Upper lobe of left lung (tissue), 6 donors: Measurements from ENCODE around the gene UAP1. TPM values are rescaled to one million over a fixed set of nuclear protein-coding genes. Genes with fewer than 3 reads are reported as not detected.

Experiments
- ATAC-seq, 2 donors: fragments of 200-7000 bp; cut with Tn5 transposase; one replicate each; pipeline ENCODE4 v1.9.1; 2022; ENCODE audit warnings: mild to moderate bottlenecking in 2 of 2, moderate library complexity in 2 of 2; ENCODE audit not compliant: low FRiP score in 2 of 2
- DNase-seq, 2 donors: peaks; one replicate each; pipeline ENCODE4 v3.0.0-alpha.2; 2019 to 2020
- H3K27ac ChIP-seq, 4 donors: fragments of 200-600 bp; sonication (generic); one replicate each; pipeline ENCODE4 v1.5.1; 2016 to 2019
- H3K27me3 ChIP-seq, 4 donors: fragments of 200-600 bp; sonication (generic); one replicate each; pipeline ENCODE4 v1.5.1; 2017 to 2019
- H3K36me3 ChIP-seq, 4 donors: fragments of 200-600 bp; sonication (generic); one replicate each; pipeline ENCODE4 v1.5.1; 2016 to 2019
- H3K4me1 ChIP-seq, 4 donors: fragments of 200-600 bp; sonication (generic); one replicate each; pipeline ENCODE4 v1.5.1; 2018 to 2019
- H3K4me3 ChIP-seq, 4 donors: fragments of 200-600 bp; sonication (generic); one replicate each; pipeline ENCODE4 v1.5.1; 2017 to 2019; ENCODE audit warnings: mild to moderate bottlenecking in 2 of 4, moderate library complexity in 1 of 4
- H3K9me3 ChIP-seq, 4 donors: fragments of 200-600 bp; sonication (generic); one replicate each; pipeline ENCODE4 v1.5.1; 2018 to 2019
- EP300 ChIP-seq, 4 donors: sonication (generic); formaldehyde crosslinking; IDR thresholded peaks; one replicate each; pipeline ENCODE4 v1.5.1; 2017; ENCODE audit warnings: antibody characterized with exemption in 4 of 4, control low read depth in 2 of 4
- POLR2A ChIP-seq, 4 donors: fragments of 450-650 bp; IDR thresholded peaks; one replicate each; pipeline ENCODE4 v1.5.1; 2016 to 2017; ENCODE audit warnings: antibody characterized with exemption in 4 of 4, mild to moderate bottlenecking in 2 of 4
- POLR2AphosphoS5 ChIP-seq, 2 donors: sonication (generic); formaldehyde crosslinking; IDR thresholded peaks; one replicate each; pipeline ENCODE4 v1.5.1; 2017; ENCODE audit warnings: antibody characterized with exemption in 2 of 2
- WGBS, 2 donors: methylation state at CpG; one replicate each; pipeline ENCODE4 v1.1.5; 2017 to 2018; 5-methylcytosine and 5-hydroxymethylcytosine counted together
- total RNA-seq, 6 donors: library from RNA; depleted of rRNA in 4 of 6; stranded (reverse); fragments of >200 nt in 4 of 6; gene quantifications; one replicate each; pipeline versions ENCODE4 v1.1.0 to v1.2.1, GENCODE V29; 2016 to 2021
- TF ChIP-seq, protein P1 (sequence below), 6 experiments: fragments of 450-650 bp in 4 of 6; fragments of 200-600 bp in 2 of 6; sonication (generic) in 2 of 6; IDR thresholded peaks; one replicate each; pipeline ENCODE4 v1.5.1; 2016 to 2019; ENCODE audit warnings: antibody characterized with exemption in 6 of 6
- donor health status: DM: no; HTN: no; CAD: no; lungs with moderate emphysema.
- donor health status: DM: no; HTN: yes; CAD: no; lungs with severe emphysema.

The UAP1 gene
- total RNA-seq, 6 donors from 2014 or later = 12.6 to 69.0 (median 35.2) TPM

- H3K36me3 ChIP-seq = no peaks in the 10 kb centered on the region
- ATAC-seq (no peak), DNase-seq (no peak)
- H3K27ac ChIP-seq = no peak overlapping the region
- H3K4me3 ChIP-seq = no peak overlapping the region
- H3K9me3 ChIP-seq = no peaks in the 10 kb centered on the region
- peaks cover 0 to 3% (median 0%) of the 10 kb centered on the region in 4 donors for H3K4me1 ChIP-seq
- no peaks in the 10 kb centered on the region for H3K27me3 ChIP-seq
- TF ChIP-seq, protein P1, sequence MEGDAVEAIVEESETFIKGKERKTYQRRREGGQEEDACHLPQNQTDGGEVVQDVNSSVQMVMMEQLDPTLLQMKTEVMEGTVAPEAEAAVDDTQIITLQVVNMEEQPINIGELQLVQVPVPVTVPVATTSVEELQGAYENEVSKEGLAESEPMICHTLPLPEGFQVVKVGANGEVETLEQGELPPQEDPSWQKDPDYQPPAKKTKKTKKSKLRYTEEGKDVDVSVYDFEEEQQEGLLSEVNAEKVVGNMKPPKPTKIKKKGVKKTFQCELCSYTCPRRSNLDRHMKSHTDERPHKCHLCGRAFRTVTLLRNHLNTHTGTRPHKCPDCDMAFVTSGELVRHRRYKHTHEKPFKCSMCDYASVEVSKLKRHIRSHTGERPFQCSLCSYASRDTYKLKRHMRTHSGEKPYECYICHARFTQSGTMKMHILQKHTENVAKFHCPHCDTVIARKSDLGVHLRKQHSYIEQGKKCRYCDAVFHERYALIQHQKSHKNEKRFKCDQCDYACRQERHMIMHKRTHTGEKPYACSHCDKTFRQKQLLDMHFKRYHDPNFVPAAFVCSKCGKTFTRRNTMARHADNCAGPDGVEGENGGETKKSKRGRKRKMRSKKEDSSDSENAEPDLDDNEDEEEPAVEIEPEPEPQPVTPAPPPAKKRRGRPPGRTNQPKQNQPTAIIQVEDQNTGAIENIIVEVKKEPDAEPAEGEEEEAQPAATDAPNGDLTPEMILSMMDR (IDR thresholded peaks at IDR 0.05) = no peak
- no peak for TF ChIP-seq POLR2A (IDR thresholded peaks at IDR 0.05)
- no peak for TF ChIP-seq EP300 (IDR thresholded peaks at IDR 0.05)
- TF ChIP-seq POLR2AphosphoS5 (IDR thresholded peaks at IDR 0.05) = no peak
- WGBS, 2 donors = 95 to 100% methylated on average over 3 of the region's 3 CpGs
Measured at GRCh38 chr1:162629077-162629627, 67.6 kb downstream of the UAP1 start.

DNA sequence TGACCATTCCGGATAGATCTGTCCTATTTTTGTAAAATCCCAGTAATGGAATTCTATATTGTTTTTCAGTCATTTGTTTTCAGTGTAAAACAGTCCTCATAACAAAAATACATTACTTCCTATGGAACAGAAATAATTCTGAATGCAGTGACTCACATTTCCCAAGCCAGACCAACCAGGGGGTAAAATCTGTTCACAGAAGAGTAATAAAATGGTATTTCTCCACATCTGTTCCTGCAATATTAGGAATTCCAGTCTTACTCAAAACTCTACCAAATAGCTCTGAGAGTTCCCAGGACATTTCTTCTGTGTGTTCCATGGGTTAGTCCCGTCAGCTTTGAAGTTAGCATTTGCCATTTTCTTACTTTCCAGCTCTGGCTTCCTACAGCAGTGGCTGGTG, 68.1 kb downstream of the UAP1 start:
- TF ChIP-seq EP300 (IDR thresholded peaks at IDR 0.05) = no peak
- TF ChIP-seq POLR2A (IDR thresholded peaks at IDR 0.05) = no peak
- TF ChIP-seq, protein P1 (IDR thresholded peaks at IDR 0.05) = no peak
- Histone ChIP-seq H3K4me1 (peaks cover 0 to 3% (median 0%) of the 10 kb centered on the region in 4 donors), H3K27ac (no peak overlapping the region), H3K4me3 (no peak overlapping the region), H3K9me3 (no peaks in the 10 kb centered on the region), H3K27me3 (no peaks in the 10 kb centered on the region), H3K36me3 (no peaks in the 10 kb centered on the region)
- WGBS, 2 donors = 83 to 89% methylated on average over 2 of the region's 2 CpGs
- DNase-seq (no peak), ATAC-seq (no peak)

- peaks cover 0 to 3% (median 0%) of the 10 kb centered on the region in 4 donors for H3K4me1 ChIP-seq
- 48 to 58% methylated on average over 10 of the region's 10 CpGs for WGBS, 2 donors
- peak overlapping the region; percentile 41 to 78 (median 63) for H3K27ac ChIP-seq
- H3K9me3 ChIP-seq = no peaks in the 10 kb centered on the region
- ATAC-seq (peak in 1 of 2 donors; percentile 68), DNase-seq (no peak)
- no peak for TF ChIP-seq POLR2AphosphoS5 (IDR thresholded peaks at IDR 0.05)
- TF ChIP-seq POLR2A (IDR thresholded peaks at IDR 0.05) = no peak
- TF ChIP-seq, protein P1 (IDR thresholded peaks at IDR 0.05) = no peak
- TF ChIP-seq EP300 (IDR thresholded peaks at IDR 0.05) = no peak
- no peaks in the 10 kb centered on the region for H3K27me3 ChIP-seq
- no peaks in the 10 kb centered on the region for H3K36me3 ChIP-seq
- H3K4me3 ChIP-seq = peak overlapping the region in 3 of 4 donors; percentile 25 to 43 (median 40)
Measured at GRCh38 chr1:162631546-162632191, 70.1 kb downstream of the UAP1 start.

- no peak for DNase-seq
- Histone ChIP-seq H3K4me3 (peak within 1 kb of the TSS in 3 of 4 donors; percentile 25 to 43 (median 40)), H3K4me1 (peaks cover 0 to 3% (median 0%) of the 10 kb centered on the region in 4 donors), H3K27me3 (no peaks in the 10 kb centered on the region), H3K36me3 (no peaks in the 10 kb centered on the region), H3K9me3 (no peaks in the 10 kb centered on the region), H3K27ac (peak within 1 kb of the TSS; percentile 41 to 78 (median 68))
- 46 to 67% methylated on average over 4 of the region's 4 CpGs for WGBS, 2 donors
- TF ChIP-seq EP300 (IDR thresholded peaks at IDR 0.05) = no peak
- no peak for TF ChIP-seq POLR2A (IDR thresholded peaks at IDR 0.05)
- TF ChIP-seq, protein P1 (IDR thresholded peaks at IDR 0.05) = no peak
- no peak for TF ChIP-seq POLR2AphosphoS5 (IDR thresholded peaks at IDR 0.05)
- ATAC-seq = peak in 1 of 2 donors; percentile 62
Measured at GRCh38 chr1:162632217-162632666, 70.7 kb downstream of the UAP1 start, which contains the start of gene DDR2. Gene DDR2, plus strand, starts transcription at chr1:162632464. Its CDS starts 86,600 bp downstream, at chr1:162719064.
